GM08714 (cell line): ENCODE measurements around the gene LGALS9.
A peak's percentile ranks its signal among the peaks of the same experiment; 100 is the strongest.

Source experiments
- H3K4me3 ChIP-seq: fragments of 200-500 bp; sonication (Bioruptor generic); 2 replicates; pipeline ENCODE4 v1.5.1; 2014; ENCODE audit warnings: mild to moderate bottlenecking, low read length, inconsistent platforms
- ZNF274 ChIP-seq: IDR thresholded peaks from 2 replicates; pipeline ENCODE4 v1.6.1; 2012; ENCODE audit warnings: mild to moderate bottlenecking, low read depth, low read length

The LGALS9 gene

GRCh38 chr17:27630607-27631410, at the start of gene LGALS9:
LGALS9 (plus strand) TSS chr17:27631188; CDS start chr17:27631266, 78 bp downstream.
- peak within 1 kb of the TSS; percentile 95 for H3K4me3 ChIP-seq
- TF ChIP-seq ZNF274 = no peak

DNA sequence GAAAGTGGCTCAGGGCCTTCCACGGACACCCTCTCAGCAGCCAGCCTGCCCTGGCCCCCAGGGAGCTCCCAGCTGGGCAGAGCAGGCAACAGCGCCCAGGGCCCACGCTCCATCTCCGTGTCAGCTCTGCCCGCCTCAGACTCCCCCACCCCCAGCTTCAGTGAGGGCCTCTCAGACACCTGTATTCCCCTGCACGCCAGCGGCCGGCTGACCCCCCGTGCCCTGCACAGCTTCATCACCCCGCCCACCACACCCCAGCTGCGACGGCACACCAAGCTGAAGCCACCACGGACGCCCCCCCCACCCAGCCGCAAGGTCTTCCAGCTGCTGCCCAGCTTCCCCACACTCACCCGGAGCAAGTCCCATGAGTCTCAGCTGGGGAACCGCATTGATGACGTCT, 48.3 kb upstream of the LGALS9 start:
- H3K4me3 ChIP-seq = no peak overlapping the region
- TF ChIP-seq ZNF274 = no peak

DNA sequence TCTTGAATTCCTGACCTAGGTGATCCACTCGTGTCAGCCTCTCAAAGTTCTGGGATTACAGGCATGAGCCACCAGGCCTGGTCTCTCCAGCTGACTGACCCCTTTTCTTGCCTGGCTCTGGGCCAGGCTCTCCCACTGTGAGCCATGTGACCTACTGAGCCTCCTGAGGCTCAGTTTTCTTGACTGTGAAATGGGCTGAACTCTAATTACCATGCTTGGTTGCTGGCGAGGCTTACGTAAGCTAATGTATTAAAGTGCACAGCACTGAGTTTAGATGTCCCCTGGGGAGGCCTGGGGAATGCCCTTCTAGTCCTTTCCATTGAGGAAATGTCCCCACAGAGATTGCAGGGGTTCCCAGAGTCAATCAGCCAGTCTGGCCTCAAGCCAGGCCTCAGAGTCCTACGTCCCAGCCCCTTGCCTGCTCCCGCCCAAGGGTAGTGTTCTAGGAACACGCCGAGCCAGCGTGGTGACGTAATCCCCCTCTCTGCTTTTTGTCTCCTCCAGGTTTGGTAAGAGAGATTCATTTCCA, 45.8 kb upstream of the LGALS9 start:
- no peak for TF ChIP-seq ZNF274
- no peak overlapping the region for H3K4me3 ChIP-seq

- no peak for TF ChIP-seq ZNF274
- no peak overlapping the region for H3K4me3 ChIP-seq
Measured at GRCh38 chr17:27585792-27586191, 45.2 kb upstream of the LGALS9 start.

DNA sequence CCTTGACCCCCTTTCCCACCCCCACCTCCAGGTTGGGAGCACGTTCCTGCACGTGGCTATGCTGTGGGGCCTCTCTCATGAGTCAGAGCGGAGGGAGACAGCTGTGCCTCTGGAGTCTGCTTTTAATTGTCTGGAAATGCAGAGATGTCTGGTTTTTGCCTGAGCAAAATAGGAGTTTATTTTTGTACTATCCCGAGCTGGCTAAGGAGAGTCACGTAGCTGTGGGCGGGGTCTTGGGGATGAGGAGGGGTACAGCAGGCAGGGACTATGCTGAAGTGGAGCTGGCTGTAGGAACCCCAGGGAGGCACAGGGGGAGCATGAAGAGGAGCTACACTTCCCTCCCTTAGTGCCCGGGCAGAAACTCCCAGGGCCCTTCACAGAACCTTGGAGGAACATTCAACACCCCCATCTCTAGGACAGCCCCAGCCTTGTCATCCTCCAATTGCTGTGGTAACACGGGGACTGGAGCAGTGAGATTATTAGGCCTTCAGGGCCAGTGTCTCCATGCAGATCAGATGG, 44.7 kb upstream of the LGALS9 start:
- no peak overlapping the region for H3K4me3 ChIP-seq
- no peak for TF ChIP-seq ZNF274

GRCh38 chr17:27588354-27588753, 42.6 kb upstream of the LGALS9 start:
- H3K4me3 ChIP-seq = no peak overlapping the region
- TF ChIP-seq ZNF274 = no peak

GRCh38 chr17:27590864-27591263, 40.1 kb upstream of the LGALS9 start:
- no peak for TF ChIP-seq ZNF274
- no peak overlapping the region for H3K4me3 ChIP-seq

DNA sequence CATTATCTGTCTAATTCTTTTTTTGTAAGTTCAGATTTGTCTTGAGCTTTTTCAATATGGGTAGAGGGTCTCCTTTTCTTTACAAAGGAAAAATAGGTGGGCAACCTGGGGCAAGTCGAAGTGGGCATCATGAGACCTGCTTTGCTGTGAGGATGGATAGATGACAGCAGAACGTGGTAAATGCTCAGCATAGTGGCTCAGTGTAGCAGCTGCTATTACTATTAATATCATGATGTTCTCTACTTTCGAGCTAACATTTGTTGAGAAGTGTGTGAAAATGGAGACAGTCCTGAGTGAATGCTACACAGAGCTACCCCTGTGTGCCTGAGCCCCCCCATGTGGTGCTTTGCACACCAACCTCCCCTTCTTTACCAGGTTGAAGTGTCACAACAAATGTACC, 39.0 kb upstream of the LGALS9 start:
- TF ChIP-seq ZNF274 = no peak
- H3K4me3 ChIP-seq = no peak overlapping the region

DNA sequence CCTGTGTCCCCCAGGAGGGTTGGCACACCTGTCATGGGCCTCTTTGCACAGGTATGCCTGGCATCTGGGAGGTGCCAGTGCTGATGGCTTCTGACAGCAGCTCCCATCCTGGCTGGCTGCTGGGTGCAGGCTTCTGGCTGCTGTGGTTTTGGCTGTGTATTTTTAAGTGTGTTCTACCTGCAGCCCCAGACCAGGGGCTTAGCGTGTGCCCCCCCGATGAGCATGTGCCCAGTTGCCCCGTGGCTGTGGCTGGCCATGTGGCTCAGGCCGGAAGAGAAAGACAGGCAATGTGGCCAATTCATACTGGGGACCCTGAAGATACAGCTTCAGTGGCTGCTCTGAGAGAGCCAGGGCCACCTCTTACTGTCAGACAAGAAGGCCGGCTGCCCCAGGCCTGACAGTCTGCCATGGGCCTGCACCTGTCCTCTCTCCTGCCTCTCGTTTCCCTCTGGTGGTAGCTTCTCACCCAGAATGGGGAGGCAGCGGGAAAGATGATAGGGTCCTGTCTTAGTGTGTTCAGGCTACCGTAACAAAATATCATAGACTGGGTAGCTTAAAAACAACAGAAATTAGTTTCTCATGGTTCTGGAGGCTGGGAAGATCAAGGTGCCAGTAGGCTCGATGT, 37.6 kb upstream of the LGALS9 start:
- H3K4me3 ChIP-seq = no peak overlapping the region

GRCh38 chr17:27593857-27594255, 37.1 kb upstream of the LGALS9 start:
- no peak for TF ChIP-seq ZNF274

More for the DNA sequence above, 37.6 kb upstream of the LGALS9 start:
- TF ChIP-seq ZNF274 = no peak

DNA sequence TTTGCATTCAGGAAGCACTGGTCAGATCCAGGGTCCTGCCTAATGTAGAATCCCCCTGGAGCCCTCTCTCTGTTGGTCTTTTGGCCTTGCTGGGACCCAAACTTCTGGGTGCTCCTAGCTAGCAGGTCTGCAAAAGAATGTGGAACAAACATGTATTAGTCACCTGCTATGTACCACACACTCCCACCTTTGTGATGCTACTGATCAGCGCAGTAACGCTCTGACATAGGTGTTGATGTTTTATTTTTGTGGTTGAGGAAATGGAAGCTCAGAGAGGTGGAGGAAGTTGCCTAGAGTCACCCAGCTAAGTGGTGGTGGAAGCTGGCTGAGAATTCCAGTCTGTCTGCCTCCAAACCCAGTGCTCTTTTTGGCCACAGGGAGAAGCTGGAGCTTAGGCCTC, 35.8 kb upstream of the LGALS9 start:
- no peak for TF ChIP-seq ZNF274
- H3K4me3 ChIP-seq = no peak overlapping the region

More at GRCh38 chr17:27593857-27594255, 37.1 kb upstream of the LGALS9 start:
- no peak overlapping the region for H3K4me3 ChIP-seq

DNA sequence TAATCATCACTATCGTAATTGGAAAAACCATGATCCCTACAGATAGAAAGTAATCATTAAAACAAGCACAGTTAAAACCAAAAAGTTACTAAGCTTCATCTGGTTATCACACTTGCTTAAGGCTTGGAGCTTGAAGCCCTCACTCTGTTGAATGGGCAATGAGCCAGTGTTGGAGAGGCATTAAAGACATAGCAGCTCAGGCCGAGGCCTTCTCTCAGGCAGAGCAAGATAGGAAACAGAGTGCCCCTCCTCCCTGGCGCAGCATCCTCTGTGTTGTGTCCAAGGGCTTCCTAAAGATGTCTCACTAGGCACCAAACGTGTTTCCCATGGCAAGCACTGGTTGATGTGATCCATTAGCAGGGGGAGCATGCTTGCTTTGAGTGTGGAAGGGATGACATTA, 34.9 kb upstream of the LGALS9 start:
- TF ChIP-seq ZNF274 = no peak
- no peak overlapping the region for H3K4me3 ChIP-seq

- no peak overlapping the region for H3K4me3 ChIP-seq
- TF ChIP-seq ZNF274 = no peak
Measured at GRCh38 chr17:27596566-27597187, 34.3 kb upstream of the LGALS9 start.

- TF ChIP-seq ZNF274 = no peak
- H3K4me3 ChIP-seq = no peak overlapping the region
Measured at GRCh38 chr17:27597188-27597580, 33.8 kb upstream of the LGALS9 start.
